GM12865 (cell line): ENCODE results near the gene FZR1.

Experiments
- DNase-seq: peaks from one replicate; pipeline ENCODE4 v3.0.0; 2010; ENCODE audit warnings: low read depth
- H3K4me3 ChIP-seq: 2 replicates; pipeline ENCODE4 v1.5.1; 2011; ENCODE audit warnings: mild to moderate bottlenecking, low read depth, low read length, control low read depth
- TF ChIP-seq, protein P1 (sequence below): IDR thresholded peaks from 2 replicates; pipeline ENCODE4 v1.5.1; 2011; ENCODE audit warnings: low read length, control low read depth, low read depth, inconsistent platforms; ENCODE audit not compliant: insufficient read depth; ENCODE audit errors: missing control alignments

The FZR1 gene

GRCh38 chr19:3459965-3460582, 46.0 kb upstream of the FZR1 start:
- no peak for DNase-seq
- TF ChIP-seq, protein P1, sequence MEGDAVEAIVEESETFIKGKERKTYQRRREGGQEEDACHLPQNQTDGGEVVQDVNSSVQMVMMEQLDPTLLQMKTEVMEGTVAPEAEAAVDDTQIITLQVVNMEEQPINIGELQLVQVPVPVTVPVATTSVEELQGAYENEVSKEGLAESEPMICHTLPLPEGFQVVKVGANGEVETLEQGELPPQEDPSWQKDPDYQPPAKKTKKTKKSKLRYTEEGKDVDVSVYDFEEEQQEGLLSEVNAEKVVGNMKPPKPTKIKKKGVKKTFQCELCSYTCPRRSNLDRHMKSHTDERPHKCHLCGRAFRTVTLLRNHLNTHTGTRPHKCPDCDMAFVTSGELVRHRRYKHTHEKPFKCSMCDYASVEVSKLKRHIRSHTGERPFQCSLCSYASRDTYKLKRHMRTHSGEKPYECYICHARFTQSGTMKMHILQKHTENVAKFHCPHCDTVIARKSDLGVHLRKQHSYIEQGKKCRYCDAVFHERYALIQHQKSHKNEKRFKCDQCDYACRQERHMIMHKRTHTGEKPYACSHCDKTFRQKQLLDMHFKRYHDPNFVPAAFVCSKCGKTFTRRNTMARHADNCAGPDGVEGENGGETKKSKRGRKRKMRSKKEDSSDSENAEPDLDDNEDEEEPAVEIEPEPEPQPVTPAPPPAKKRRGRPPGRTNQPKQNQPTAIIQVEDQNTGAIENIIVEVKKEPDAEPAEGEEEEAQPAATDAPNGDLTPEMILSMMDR, result no peak
- H3K4me3 ChIP-seq, result no peak overlapping the region

GRCh38 chr19:3462991-3463713, 43.0 kb upstream of the FZR1 start:
- H3K4me3 ChIP-seq, result no peak overlapping the region
- TF ChIP-seq, protein P1, result no peak
- DNase-seq, result no peak

DNA sequence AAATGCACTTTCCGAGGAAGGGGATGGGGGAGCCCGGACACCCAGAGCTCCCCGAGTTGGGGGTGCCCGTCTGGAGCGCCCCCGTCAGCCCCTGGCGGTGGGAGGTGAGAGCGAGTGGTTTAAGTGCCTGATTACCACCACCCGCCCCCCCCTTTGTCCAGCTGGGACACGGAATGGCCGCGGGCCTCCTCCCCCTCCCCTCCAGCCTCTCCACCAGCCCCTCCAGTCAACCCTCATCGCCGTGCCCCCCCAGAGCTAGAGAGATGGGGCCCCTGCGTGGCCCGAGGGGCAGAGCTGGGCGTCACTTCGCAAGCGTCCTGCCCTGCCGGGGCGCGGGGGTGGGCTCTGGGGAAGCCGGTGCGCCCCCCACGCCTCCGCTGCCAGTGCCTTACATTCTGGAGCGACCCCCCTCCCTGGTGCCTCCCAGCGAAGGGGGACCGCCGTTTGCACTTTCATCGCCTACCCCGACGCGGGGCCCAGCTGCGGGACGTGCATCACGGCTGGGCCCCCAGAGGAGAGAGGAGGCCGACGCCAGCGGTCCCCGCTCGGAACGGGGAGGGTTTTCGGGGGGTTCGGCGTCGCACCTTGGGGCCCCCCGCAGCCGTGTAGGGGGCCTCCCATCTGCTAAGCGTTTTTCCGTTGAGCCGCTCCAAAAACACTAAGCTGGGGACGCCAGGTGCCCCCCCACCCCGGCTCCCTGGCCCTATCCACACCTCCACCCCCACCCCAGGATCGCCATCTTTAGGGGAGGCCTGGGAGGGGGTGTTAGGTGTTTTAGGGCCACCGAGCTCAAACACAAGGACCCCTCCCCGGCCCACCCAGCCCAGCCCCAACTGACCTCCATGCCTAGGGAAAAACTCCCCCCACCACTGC, 42.2 kb upstream of the FZR1 start:
- no peak overlapping the region for H3K4me3 ChIP-seq
- DNase-seq, result no peak
- TF ChIP-seq, protein P1, result no peak

DNA sequence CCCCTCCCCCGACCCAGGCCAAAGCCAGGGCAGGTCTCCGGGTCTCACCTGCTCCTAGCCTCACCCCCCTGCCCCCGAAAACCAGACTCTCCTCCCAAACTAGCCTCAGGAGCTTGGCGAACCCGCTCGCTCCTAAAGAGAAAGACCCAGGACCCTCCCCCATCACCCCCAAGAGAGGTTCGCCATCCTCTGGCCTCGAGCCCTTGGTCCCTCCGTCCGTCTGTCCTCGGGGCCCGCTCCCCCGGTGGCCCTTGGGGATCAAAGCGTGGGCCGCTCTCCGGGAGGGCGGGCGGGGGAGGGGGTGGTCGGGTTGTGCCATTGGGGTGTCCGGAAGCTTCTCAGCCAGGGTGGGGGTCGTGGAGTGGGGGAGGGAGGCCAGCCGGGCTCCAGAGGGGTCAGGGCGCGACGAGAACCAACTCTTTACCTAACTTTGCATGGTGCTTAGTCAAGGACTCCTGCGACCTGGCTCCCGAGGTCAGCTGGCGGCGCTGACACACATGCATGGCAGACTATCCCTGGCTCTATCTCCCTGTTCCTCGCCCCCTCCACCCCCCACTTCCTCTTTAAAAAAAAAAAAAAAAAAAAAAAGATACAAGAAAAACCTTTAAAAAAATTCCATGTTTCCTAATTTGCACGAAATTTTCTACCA, 41.4 kb upstream of the FZR1 start:
- TF ChIP-seq, protein P1, result no peak
- no peak for DNase-seq
- no peak overlapping the region for H3K4me3 ChIP-seq

DNA sequence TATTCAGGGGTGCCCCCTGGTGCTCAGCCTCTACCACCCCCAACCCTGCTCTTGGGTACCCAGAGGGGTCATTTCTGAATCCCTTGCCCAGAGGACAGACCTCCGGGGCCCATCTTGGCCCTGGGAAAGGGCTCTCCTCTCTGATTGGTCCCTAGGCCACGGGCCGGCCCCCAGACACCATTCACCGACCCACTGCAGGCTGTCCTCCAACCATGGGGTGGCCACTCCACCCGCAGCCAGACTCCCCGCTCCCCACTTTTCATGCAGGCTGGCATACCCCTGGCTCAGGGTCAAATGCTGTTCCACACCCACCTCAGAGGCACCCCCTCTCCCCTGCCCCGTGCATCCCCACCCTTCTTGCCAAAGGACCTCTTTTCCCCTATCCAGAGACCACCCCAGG, 40.6 kb upstream of the FZR1 start:
- TF ChIP-seq, protein P1, result no peak
- H3K4me3 ChIP-seq, result no peak overlapping the region
- no peak for DNase-seq

DNA sequence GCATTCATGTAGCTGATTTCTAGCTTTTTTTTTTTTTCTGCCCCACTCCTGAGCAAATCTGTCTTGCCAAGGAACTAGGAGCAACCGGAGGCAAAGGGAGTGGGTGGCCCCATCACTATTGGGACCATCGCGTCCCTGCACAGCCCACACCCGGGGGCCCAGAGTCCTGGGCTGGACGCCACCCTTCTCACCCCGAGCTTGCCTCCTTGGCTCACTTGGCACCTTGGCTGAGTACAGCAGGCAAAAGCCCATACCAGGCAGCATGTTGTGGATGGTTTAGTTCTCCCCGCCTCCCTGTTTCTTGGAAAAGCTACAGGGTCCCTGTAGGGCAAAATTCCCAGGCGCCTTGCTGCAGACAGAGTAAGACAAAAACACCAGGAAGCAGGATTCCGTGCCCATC, 39.5 kb upstream of the FZR1 start:
- H3K4me3 ChIP-seq, result no peak overlapping the region
- no peak for DNase-seq
- TF ChIP-seq, protein P1, result no peak
